Adipocyte (in vitro differentiated cells): ENCODE results near the gene TSPAN1.

Experiments used
- DNase-seq: peaks from one replicate; pipeline ENCODE4 v3.0.0-alpha.2; 2015; ENCODE audit warnings: low read depth
- H3K27me3 ChIP-seq: replicated peaks from 2 replicates; pipeline ENCODE4 v1.7.0; 2013; ENCODE audit warnings: mild to moderate bottlenecking, low read length, moderate library complexity; ENCODE audit not compliant: control insufficient read depth, insufficient read depth
- H3K36me3 ChIP-seq: 2 replicates; pipeline ENCODE4 v1.7.0; 2013; ENCODE audit warnings: low read length, mild to moderate bottlenecking, moderate library complexity; ENCODE audit not compliant: control insufficient read depth, insufficient read depth, severe bottlenecking
- H3K4me1 ChIP-seq: 2 replicates; pipeline ENCODE4 v1.7.0; 2013; ENCODE audit warnings: mild to moderate bottlenecking, low read length, moderate library complexity; ENCODE audit not compliant: control insufficient read depth, insufficient read depth
- H3K4me3 ChIP-seq: 2 replicates; pipeline ENCODE4 v1.7.0; 2013; ENCODE audit warnings: mild to moderate bottlenecking, low read length, moderate library complexity
- H3K9ac ChIP-seq: 2 replicates; pipeline ENCODE4 v1.7.0; 2013; ENCODE audit warnings: mild to moderate bottlenecking, low read length, moderate library complexity
- H3K9me3 ChIP-seq: 2 replicates; pipeline ENCODE4 v1.7.0; 2013; ENCODE audit warnings: mild to moderate bottlenecking, low read length, moderate library complexity; ENCODE audit not compliant: control insufficient read depth

The TSPAN1 gene, protein sequence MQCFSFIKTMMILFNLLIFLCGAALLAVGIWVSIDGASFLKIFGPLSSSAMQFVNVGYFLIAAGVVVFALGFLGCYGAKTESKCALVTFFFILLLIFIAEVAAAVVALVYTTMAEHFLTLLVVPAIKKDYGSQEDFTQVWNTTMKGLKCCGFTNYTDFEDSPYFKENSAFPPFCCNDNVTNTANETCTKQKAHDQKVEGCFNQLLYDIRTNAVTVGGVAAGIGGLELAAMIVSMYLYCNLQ

DNA sequence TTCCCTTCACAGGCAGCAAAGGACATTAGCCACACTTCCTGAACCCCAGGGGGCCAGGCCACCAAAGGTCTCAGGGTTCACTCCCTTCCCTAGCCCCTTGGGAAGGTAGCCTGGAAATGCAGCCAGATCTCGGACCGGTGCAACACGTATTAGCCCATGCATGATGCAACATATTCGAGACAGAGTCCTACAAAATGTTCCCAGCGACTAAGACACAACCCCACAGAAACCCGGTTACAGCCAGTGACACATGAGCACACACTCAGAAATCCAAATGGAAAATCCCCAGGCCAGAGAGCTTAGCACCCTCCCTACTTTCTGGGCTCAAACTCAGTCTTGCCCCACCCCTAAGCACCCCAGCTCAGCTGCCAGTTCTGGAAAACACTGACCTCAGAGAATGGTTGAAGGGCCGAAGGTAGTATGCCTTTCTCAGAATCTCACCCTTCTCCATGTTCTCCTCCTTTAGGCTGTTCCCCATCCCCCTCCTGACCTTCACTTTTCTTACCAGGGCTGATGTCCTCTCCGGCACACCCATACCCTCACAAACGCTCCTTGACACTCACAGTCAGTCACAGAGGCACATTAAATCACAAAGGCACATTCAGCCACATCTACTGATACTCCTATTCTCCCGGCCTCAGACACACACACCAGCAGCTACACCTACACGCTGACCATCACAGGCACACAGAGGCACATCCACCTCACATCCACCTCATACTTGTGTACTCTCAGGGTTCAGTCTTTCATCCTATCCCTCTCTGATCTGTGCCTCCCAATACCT is at the start of gene TSPAN1:
TSPAN1 (plus strand) TSS at position 640 of the 784 bp plus-strand sequence. CDS start 6,021 bp downstream, outside the sequence.
- H3K4me3 ChIP-seq, result peak within 1 kb of the TSS; percentile 15
- peaks cover 14% of the 10 kb centered on the region for H3K27me3 ChIP-seq
- peaks cover 24% of the 10 kb centered on the region for H3K4me1 ChIP-seq
- no peaks in the 10 kb centered on the region for H3K9me3 ChIP-seq
- no peaks in the 10 kb centered on the region for H3K36me3 ChIP-seq
- peak; percentile 37 for DNase-seq
- H3K9ac ChIP-seq, result peak within 1 kb of the TSS; percentile 45

DNA sequence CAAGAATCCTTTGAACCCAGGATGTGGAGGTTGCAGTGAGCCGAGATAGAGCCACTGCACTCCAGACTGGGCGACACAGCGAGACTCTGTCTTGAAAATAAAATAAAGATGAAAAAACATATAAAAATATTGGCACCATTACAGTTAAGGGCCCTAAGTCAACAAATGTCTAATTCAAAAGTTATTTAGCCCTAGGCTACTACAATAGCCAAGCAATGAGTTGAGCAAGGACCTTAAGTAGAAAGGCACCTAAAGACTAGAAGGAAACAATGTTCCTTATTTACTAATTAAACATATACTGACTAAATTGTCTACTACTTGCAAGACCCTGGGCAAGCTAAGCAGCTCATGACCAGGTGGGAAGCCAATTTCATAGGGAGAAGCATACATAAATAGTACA is 46.5 kb upstream of the TSPAN1 start:
- Histone ChIP-seq H3K9ac (no peak overlapping the region), H3K4me3 (no peak overlapping the region), H3K4me1 (peaks cover 20% of the 10 kb centered on the region), H3K36me3 (no peaks in the 10 kb centered on the region), H3K9me3 (no peaks in the 10 kb centered on the region), H3K27me3 (no peaks in the 10 kb centered on the region)
- peak; percentile 72 for DNase-seq

DNA sequence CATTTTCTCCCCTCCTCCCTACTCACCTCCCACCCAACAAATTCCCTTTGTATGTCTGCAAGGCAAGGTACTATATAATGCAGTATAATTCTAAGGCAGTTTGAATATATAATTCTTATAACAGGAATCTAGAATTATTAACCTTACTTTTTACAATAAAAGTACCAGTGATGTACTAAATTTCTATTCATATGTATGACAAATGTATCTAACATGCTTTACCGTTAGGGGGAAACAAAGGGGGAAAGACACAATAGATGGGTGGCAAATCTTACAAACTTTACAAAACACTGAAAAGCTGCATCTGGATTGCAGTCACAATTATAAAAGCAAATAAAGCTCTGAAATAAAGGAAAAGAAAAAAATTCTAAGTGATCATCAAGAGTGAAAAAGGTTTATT is 44.8 kb upstream of the TSPAN1 start:
- Histone ChIP-seq H3K4me3 (peak overlapping the region; percentile 96), H3K9me3 (no peaks in the 10 kb centered on the region), H3K36me3 (no peaks in the 10 kb centered on the region), H3K27me3 (no peaks in the 10 kb centered on the region), H3K4me1 (peaks cover 37% of the 10 kb centered on the region), H3K9ac (peak overlapping the region; percentile 83)
- DNase-seq, result peak; percentile 54

DNA sequence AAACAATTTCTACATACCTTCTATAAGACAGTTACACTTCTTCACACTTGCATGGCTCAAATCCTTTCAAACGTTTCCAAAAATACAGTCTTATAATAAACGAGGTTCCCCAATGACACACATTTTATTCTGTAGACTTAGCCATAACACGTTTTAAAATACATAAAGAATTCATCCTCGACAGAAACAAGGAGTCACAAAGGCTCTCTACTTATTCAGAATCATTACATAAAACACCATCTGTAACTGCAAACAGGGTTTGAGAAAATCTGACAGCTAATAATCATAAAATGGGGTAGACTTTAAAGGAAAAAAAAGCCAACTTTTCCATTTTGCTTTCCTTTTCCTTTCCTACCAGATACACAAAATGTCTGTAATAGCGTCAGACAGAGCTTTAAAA is 44.3 kb upstream of the TSPAN1 start:
- Histone ChIP-seq H3K4me1 (peaks cover 39% of the 10 kb centered on the region), H3K9ac (peak overlapping the region; percentile 83), H3K36me3 (no peaks in the 10 kb centered on the region), H3K9me3 (no peaks in the 10 kb centered on the region), H3K4me3 (peak overlapping the region; percentile 96), H3K27me3 (no peaks in the 10 kb centered on the region)
- peak; percentile 29 for DNase-seq

DNA sequence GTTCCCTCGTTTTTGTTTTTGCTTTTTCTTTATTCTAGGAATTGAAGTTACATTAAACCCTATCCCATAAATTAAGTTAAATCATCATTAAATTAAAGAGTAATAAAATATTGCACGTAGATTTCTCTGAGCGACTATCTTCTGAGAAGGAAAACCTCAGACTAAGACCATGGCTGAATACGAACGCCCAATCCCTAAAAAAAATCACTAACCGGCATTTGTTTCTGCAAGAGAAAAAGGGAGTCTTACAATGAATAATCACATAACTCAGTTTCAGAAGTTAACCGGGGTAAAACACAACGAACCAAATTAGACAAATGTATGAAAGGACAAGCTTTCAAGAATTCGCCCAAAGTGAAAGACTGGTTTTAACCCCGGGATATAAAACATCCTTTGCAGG is 43.8 kb upstream of the TSPAN1 start:
- H3K27me3 ChIP-seq, result no peaks in the 10 kb centered on the region
- peaks cover 39% of the 10 kb centered on the region for H3K4me1 ChIP-seq
- peak overlapping the region; percentile 96 for H3K4me3 ChIP-seq
- DNase-seq, result peak; percentile 56
- H3K36me3 ChIP-seq, result no peaks in the 10 kb centered on the region
- H3K9me3 ChIP-seq, result no peaks in the 10 kb centered on the region
- peak overlapping the region; percentile 83 for H3K9ac ChIP-seq

DNA sequence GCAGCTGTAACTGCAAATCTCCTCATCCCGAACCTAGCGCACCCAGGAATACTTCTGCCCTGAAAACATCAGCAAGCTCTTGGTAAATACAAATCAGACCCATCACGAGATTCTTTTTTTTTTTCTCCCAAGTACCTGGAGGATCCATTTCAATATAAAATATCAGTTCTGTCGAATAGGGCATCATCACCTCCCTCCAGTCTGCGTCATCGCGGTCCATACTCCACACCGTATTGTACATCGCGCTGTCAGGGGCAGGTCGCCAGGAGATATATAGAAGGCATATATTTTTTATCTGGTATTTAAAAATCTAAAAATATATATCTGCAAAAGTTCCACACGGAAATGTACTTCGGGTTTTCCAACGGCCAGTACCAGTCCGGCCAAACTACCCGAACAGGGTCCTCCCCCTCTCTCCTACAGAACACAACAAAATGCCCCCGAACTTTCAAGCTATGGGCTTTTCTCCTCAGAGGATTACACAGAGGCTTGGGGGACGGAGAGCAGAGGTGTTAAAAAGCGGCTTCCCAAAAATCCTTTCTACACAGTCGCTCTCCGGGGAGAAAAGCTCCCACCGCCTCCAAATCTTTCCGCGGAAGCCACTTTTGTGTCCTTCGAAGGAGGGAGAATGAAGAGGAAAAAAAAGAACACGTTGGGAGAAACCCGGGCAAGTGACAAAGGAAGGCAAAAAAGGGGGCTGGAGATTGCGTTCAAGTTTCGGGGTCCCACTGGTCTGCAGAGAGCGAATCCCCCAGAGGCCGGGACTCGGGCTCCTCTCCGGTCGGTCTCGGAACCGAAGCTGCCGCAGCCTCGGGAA is 43.0 kb upstream of the TSPAN1 start:
- H3K4me1 ChIP-seq, result peaks cover 39% of the 10 kb centered on the region
- no peaks in the 10 kb centered on the region for H3K27me3 ChIP-seq
- no peaks in the 10 kb centered on the region for H3K36me3 ChIP-seq
- peak overlapping the region; percentile 96 for H3K4me3 ChIP-seq
- DNase-seq, result peak; percentile 74
- no peaks in the 10 kb centered on the region for H3K9me3 ChIP-seq
- H3K9ac ChIP-seq, result peak overlapping the region; percentile 98

DNA sequence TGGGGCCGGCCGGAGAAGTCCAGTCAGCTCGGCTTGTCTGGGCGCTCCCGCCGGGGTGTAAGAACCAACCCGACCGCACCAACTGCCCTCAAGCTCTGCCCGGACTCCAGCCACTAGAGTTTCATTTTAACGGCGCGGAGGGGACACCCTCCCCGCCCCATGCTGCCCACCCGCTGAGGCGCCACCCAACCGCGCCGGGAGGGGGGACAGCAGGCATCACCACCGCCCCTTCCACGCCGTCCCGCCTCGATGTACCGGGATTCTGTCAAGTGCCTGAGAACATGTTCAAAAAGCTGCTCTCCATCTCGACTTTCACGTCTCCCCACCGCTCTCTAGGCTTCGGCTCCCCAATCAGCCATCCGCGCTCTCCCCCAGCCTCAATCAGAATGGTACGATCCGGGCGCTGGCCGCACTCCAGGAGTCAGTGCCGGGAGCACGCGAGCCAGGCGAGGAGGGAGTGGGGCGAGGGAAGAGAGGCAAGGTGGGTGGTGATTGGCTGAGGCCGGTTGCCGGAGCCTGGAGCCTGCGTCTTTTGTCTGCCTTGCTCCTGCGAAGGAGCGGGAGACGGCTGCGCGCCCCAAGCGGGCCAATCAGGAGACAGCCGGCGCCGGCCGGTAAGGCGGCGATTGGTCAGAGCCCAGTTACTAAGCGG is 42.2 kb upstream of the TSPAN1 start, which contains the start of gene PIK3R3:
PIK3R3 (minus strand) TSS at position 101 of the 652 bp plus-strand sequence. CDS start 677 bp downstream, outside the sequence.
- Histone ChIP-seq H3K9ac (peak within 1 kb of the TSS; percentile 98), H3K36me3 (no peaks in the 10 kb centered on the region), H3K27me3 (no peaks in the 10 kb centered on the region), H3K4me1 (peaks cover 42% of the 10 kb centered on the region), H3K4me3 (peak within 1 kb of the TSS; percentile 96), H3K9me3 (no peaks in the 10 kb centered on the region)
- peak; percentile 100 for DNase-seq

DNA sequence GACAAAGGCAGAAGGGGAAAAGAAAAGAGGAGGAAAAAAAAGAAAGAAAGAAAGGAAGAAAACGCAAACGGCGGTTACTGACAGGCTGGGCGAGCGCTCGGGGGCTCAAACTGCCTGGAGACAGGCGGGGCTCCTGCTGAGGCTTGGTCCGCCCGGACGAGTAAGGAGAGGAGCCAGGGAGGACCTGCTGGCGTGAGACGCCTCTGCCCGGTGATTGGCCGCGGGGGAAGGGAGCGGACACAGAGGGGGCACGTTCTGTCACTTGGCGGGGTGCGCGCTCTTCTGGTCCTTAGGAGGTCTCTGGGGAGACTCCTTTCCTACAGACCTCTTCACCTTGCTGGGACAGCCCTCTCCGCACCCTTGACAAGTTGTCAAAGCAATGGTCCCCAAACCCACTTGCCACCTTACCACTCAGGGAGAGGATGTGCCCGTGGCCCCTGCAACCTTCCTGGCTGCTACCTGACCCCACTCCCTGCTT is 41.7 kb upstream of the TSPAN1 start:
- H3K4me1 ChIP-seq, result peaks cover 46% of the 10 kb centered on the region
- H3K4me3 ChIP-seq, result peak overlapping the region; percentile 96
- H3K27me3 ChIP-seq, result no peaks in the 10 kb centered on the region
- no peaks in the 10 kb centered on the region for H3K9me3 ChIP-seq
- DNase-seq, result no peak
- H3K36me3 ChIP-seq, result no peaks in the 10 kb centered on the region
- peak overlapping the region; percentile 98 for H3K9ac ChIP-seq

DNA sequence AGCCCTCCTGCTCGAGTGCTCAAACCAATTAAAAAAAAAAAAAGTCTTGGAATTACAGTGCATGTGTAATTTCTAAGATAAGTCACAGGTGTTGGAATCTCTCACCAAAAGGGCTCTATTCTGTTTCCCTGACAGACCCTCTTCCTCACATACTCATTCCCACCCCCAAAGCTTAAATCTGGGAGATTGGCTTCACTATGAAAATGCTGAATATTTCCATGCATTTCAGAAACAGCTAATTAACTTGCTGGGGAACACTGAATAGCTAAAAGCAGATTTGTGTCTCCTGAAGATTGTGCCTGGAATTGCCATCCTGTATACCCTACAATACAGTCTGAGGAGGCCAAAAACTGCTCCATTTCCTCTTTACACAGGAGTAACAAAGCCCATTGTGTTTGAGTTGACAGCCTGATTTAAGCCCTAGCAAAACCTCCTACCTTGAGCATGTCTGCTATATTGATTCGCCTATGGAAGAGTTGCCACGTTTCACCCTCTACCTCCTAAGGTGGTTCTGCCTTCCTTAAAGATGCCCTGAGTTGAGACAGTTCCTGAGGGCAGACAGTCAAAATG is 41.0 kb upstream of the TSPAN1 start:
- Histone ChIP-seq H3K9me3 (no peaks in the 10 kb centered on the region), H3K36me3 (no peaks in the 10 kb centered on the region), H3K4me1 (peaks cover 46% of the 10 kb centered on the region), H3K27me3 (no peaks in the 10 kb centered on the region), H3K4me3 (peak overlapping the region; percentile 96), H3K9ac (peak overlapping the region; percentile 98)
- no peak for DNase-seq

DNA sequence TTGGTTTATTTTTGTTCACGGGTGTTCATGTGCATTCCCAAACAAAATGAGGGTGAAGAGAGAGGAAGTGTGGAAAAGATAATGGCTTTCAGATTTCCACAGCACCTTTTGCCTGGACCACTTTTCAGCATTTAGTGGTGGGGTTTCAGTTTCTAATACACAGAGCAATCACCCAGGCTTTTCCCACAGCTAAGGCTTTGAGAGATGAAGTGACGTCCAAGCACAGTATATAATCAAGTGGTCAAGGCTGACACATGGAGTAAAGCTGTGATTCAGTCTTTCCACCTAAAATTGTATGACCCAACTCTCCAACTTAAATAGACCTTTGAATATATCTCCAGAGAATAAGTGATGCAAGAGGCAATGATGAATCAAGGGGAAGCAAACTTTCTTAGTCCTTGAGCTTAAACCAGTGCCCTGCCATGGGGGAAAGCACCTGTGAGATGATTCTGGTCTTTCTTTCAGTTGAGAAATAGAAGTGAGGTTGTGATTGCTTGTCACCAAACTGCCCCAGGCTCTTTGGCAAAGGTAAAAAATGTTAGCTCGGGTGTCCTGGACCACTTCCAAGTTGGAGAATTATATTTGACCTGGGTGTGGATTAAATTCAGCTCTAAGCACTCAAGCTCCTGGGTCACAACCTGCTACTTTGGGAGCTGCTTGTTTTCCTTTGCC is 40.1 kb upstream of the TSPAN1 start:
- no peaks in the 10 kb centered on the region for H3K36me3 ChIP-seq
- no peak overlapping the region for H3K9ac ChIP-seq
- no peak overlapping the region for H3K4me3 ChIP-seq
- no peaks in the 10 kb centered on the region for H3K27me3 ChIP-seq
- H3K9me3 ChIP-seq, result no peaks in the 10 kb centered on the region
- peak; percentile 89 for DNase-seq
- peaks cover 41% of the 10 kb centered on the region for H3K4me1 ChIP-seq
